GM18498 (cell line): Measurements from ENCODE around the gene CDH13.

Experiments
- ATAC-seq: cut with Tn5 transposase; IDR thresholded peaks from one replicate; pipeline ENCODE4 v1.9.1; 2021; ENCODE audit warnings: mild to moderate bottlenecking, moderate library complexity; ENCODE audit not compliant: unreplicated experiment

CDH13 gene

GRCh38 chr16:82649766-82650165 is 23.0 kb downstream of the CDH13 start:
- ATAC-seq, result no peak

- ATAC-seq, result no peak
Observed at GRCh38 chr16:82650804-82651203, 24.0 kb downstream of the CDH13 start.

DNA sequence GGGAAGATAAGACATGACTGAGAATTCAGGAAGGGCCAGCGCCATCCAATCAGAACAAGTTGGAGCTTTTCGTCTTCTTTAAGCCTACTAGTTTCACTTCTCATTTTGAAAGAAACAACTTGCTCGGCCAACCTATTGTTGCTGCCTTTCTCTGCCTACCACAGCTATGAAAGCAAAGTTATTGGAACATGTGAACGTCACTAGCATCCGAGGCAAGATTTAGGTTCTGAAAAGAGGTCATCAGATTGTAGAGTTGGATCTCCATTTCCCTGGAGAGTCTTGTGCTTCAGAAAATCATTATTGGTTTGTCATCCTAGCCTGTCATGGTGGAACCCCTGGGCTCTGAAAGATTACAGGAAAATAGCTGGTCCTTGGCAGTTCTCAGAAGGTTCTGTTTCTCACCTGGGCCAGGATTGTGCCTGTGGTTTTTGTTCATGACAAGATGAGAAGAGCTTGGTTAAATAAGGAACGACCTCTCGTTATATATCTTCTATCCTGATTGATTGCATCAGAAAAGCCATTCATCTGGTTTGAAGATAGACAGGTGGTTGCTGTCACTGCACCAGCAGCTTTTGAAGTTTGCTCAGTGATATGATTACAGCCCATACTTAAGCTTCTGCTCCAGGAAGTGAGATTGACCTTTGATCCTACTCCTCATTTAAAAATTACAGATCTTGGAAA is 25.3 kb downstream of the CDH13 start:
- peak; percentile 67 for ATAC-seq

DNA sequence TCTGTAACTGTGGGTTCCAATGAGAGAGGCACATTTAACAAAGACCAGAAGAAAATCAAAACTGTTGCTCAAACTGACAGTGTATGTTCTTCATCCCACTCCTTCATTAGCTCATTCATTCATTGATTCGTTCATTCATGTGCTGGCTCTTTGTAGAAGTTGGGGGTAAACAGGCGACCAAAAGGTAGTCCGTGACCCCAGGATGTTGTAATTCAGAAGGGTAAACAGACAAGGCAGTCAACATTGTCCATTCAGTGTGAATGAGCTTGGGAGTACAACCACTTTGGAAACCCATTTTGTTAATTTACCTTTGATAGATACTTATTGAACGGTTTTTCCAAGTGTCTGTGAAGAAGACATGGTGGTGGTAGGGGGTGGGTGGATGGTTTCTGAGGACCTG is 26.1 kb downstream of the CDH13 start:
- ATAC-seq, result no peak

DNA sequence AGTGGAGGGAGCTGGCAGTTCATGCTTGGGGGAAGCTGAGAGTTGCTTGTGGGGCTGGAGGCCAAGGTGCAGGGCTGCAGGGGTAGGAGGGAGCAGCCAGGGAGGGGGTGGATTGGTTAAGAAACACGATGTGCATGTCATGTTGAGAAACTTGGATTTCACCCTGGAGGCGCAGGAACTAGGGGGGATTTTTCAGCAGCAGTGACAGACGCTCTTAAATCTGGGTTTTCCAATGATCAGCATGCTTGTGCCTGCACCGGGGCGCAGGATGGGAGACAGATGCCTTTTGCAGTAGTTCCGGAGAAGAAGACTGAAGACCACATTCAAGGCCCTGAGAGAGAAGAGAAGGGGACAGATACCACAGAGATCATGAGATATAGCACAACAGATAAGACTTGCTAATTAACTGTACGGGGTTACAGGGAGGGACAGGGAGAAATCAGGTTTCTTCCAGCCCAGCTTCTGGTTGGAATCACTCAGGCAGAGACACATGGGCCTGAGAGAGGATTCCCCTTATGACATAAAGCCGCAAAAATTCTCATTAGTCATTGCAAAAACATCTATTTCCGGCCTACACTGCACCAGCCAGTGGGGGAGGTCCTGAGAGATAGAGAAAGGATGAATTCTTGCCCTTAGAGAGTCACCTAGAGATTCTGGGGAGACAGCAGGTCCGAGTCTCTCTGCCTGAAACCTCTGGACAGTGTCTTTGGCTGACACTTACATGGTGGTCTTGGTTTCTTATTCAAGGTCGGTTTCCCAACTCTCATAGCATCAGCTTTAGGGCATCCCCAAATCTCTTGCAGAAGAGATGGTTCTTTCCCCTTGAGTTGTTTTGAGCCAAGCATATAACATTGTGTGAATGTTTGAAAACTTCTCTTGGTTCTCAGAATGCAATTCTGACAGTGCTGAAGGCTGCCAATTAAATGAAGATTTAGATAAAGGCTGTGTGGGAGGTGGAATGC is 27.1 kb downstream of the CDH13 start:
- ATAC-seq, result peak; percentile 77

GRCh38 chr16:82655072-82655714 is 28.4 kb downstream of the CDH13 start:
- ATAC-seq, result peak; percentile 42

- ATAC-seq, result no peak
Observed at GRCh38 chr16:82655720-82656490, 29.1 kb downstream of the CDH13 start.

DNA sequence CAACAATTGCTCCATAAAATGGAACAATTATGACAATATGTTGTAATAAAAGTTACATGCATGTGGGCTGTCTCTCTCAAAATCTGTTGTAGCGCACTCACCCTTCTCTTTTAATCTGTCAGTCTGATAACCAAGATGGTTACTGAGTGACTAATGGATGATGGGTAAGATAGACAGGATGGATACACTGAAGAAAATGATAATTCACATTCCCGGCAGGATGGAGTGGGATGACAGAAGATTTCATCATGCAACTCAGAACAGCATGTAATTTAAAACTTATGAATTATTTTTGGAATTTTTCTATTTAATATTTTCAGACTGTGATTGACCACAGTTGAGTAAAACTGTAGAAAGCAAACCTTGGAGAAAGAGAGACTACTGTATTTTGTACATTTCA is 30.5 kb downstream of the CDH13 start:
- no peak for ATAC-seq

GRCh38 chr16:82657786-82658185 is 31.0 kb downstream of the CDH13 start:
- no peak for ATAC-seq

DNA sequence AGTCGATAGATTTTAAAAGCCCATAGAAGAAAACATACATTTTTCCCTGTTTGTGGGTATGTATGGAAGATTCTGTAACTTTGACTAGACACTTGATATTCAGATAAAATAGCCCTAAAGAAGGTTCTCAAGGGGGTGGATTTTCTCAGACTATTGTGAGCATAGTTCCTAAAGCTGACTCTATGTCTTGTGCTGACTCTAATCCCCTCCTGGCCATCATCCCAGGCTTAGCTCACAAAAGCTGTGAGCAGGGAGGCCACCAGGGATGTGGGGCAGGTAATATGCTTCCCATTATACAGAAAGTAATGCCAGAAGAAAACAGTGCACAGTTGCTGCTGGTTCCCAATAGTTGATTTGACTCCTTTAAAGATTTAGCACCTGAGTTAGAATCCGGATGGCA is 32.0 kb downstream of the CDH13 start:
- no peak for ATAC-seq

DNA sequence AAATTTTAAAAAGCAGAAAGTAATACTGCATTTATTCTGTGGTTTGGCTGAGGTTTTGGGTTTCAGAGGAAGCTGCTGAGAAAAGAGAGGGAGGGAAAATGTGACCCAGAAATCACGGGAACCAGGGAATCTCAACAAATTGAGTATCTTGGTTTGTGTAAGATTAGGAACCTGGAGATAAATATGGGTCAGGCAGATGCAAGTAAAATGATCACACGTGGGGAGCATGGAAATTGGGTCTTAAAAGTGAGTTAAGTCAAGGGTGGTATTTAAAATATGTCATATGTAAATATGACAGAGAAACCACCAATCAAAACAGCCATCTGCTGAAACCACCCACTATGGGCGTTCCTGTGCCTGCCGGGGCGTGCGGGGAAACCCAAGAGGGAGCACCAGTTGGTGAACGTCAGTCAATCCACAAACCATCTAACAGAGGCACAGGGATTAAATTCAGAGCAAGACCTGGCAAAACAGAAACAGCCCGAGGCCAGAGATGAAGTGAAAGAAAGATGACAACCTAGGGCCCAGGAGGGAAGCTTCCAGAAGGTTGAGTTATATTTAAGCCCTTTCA is 33.4 kb downstream of the CDH13 start:
- no peak for ATAC-seq

DNA sequence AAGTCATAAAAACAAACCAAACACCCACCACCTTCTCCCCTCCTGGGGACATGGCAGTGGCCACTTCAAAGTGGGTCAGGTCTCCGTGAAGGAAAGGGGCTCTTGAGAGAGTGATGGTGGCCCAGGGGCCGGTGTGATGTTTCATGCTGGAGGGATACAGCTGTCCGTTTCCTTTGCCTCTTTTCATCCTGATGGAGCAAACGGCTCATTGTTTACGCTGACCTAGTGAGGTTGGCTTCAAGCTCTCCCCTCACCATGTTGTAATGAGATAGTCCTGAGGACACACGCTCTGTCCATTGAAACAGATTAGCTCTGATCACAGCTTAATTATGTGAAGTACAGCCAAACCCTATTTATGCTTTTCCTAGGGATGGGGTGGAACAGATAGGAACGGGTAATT is 34.2 kb downstream of the CDH13 start:
- ATAC-seq, result no peak

DNA sequence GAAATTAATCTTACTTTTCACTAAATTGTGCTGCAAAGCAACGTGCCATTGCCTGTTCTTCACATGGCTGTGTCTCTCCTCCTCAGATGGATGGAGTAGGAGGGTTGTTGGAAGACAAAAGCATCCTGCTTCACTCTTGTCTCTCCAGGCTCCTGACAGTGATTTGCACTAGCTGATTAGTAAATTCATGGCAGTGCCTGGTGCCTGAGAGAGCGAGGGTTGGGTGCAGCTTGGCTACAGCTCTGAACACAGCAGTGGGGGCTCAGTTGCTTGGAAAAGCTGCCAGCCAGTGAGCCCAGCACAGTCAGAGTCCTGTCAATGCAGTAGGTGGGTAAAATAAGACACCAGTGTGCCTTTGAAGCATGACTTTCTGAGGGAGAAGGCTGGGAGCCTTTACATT is 37.4 kb downstream of the CDH13 start:
- no peak for ATAC-seq

DNA sequence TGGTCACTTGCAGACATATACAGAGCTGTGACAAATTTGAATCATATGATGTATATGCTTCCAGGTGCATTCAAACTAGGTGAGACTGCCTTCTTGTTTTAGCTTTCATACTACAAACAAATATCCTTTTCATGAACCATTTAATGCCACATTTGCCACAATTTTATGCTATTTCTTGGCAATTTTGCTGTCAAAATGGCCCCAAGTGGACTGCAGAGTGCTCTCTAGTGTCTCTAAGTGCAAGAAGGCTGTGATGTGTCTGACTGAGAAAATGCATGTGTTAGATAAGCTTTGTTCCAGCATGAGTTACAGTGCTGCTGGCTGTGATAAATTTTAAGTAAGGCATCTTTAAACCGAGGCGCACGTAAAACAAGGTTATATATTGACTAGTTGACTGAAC is 38.3 kb downstream of the CDH13 start:
- ATAC-seq, result no peak

DNA sequence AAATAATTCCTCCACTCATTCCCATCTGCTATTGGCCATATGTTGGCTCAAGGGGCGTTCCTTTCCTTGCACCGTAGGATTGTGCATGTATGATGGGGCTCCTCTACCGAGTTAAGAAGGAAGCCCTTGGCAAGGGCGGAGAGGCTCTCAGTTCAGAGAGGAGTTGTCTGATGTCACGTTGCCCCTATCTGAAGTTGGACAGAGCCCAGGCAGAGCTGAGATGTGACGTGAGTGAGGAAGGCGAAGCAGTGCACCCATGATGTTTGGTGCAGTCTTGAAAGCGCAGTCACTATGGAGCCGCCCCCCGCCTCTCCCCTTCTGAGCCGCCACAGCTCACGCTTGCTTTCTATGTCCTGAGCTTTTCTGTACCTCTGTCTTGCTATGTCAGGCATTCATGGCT is 40.7 kb downstream of the CDH13 start:
- ATAC-seq, result no peak

DNA sequence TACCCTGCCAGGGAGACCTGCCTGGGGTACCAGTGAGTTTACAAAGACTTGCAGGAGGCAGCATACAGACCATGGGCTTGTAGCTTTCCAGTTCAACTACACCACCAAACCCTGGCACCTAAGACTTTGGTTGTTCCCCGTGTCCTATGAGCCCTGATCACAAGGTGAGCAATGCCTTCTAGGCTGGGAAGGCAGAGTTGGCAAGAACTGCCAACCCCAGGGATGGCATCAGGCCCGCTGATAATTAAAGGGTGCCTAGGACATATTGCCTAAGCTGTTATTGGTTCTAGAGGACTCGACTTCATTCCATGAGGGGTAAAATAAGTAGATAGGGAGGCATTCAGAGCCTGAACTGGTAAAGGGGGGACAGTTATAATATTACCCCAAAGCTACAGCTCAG is 41.3 kb downstream of the CDH13 start:
- no peak for ATAC-seq

DNA sequence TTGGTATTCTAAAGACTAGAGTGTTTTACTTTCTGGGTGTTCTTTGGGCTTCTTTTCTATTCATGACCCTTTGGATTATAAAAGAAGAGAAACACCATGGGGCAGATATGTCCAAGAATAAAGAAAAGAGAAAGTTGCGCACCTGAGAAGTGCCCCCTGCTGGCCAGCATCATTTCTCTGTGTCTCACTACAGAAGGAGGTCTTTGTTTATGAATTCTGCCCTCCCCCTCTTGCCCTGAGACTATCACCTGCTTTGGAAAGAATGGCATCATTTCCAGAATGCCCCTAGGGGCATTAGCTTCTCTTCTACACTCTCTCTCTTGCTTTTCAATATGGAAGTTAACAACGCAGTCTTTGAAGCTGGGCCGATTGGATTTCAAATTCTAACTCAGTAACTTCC is 45.0 kb downstream of the CDH13 start:
- ATAC-seq, result no peak

- no peak for ATAC-seq
Observed at GRCh38 chr16:82672676-82673075, 45.9 kb downstream of the CDH13 start.

DNA sequence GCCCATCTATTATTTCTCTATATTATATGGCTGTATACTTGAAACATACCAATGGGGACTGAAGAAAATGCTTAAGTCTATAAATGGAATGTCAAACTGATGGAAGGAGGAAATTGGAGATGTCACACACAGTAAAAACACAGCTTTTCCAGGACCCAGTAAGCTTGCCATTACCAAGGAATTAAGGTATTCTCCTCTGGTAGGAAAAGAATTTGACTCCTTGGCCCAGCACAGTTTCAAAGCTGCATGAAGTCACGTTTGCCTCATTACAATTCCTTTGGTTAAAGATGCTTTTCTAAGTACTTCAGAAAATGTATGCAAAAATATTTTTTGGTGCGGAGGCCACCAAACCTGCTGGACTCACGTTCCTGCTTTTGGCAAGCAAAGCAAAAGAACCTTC is 48.5 kb downstream of the CDH13 start:
- ATAC-seq, result no peak

- no peak for ATAC-seq
Observed at GRCh38 chr16:82681592-82681991, 54.8 kb downstream of the CDH13 start.

- ATAC-seq, result no peak
Observed at GRCh38 chr16:82682767-82683166, 56.0 kb downstream of the CDH13 start.
